ENCODE data around the gene VPS25.
"Not testable (repeated sequence)": the region's sequence is repeated elsewhere in the genome, so short reads cannot be mapped to it uniquely, and the experiment has no call there.

VPS25 gene

GRCh38 chr17:42773290-42774035, at the start of gene VPS25:
VPS25 (plus strand) TSS chr17:42773449; CDS start chr17:42773476, 27 bp downstream.
- peak; percentile 79 for DNase-seq

GRCh38 chr17:42723636-42724035, 49.6 kb upstream of the VPS25 start:
- DNase-seq = no peak

- DNase-seq = no peak
These were observed 48.1 kb upstream of the VPS25 start for GRCh38 chr17:42725143-42725542.

DNA sequence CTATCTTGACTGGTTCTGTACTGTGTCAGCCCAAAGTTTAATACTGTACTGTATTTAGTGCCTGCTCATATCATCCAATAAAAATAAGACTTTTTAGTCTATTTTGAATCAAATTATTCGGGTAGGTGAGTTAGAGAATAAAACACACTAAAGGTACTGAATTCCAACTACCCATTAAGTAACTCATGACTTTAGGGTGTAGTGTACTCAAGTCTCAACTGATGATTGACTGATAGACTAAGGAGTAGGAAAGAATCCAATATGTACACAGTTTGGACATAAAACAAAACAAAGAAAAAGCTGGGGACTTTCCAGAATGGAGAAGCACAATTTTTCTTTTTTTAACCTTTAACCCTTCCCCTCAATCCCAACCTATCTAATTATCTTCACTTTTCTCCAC, 32.5 kb upstream of the VPS25 start:
- no peak for DNase-seq

DNA sequence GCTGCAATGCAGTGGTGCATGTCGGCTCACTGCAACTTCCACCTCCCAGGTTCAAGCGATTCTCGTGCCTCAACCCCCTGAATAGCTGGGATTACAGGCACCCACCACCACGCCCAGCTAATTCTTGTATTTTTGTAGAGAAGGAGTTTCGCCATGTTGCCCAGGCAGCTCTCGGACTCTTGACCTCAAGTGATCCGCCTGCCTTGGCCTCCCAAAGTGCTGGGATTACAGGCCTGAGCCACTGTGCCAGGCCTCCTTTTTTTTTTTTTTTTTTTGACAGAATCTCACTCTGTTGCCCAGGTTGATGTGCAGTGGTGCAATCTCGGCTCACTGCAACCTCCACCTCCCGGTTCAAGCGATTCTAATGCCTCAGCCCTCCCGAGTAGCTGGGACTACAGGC, 30.3 kb upstream of the VPS25 start:
- DNase-seq = not testable (repeated sequence)

- DNase-seq = peak; percentile 40
These were observed 29.5 kb upstream of the VPS25 start for GRCh38 chr17:42743595-42744282.

DNA sequence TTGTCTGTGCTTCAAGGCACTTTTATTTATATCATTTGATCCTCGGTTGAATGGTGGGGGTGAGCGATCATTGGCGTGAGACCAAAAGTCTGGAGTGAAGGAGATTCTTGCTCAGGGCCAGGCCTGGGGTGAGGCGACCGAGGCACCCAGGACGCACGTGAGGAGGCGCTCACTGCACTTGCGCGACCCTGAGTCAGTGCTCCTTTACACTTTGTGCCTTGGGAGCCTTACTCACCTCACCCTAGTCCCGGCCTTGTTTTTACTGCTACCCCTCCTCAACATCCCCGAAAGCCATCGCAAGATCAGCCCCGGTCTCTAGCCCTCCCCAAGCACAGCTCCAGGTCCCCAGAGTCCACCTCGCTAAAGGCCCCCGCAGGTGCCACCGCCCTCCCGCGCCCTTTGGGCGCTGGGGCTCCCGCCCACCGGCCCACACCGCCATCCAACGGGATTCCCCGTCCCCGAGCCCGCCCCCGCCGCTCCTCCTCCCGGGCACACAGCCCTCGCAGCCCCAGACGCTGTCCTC, 28.9 kb upstream of the VPS25 start:
- DNase-seq = peak; percentile 53

- peak; percentile 90 for DNase-seq
These were observed 28.2 kb upstream of the VPS25 start, which contains the start of gene EZH1 for GRCh38 chr17:42744806-42745617. EZH1 (minus strand) TSS chr17:42745040; CDS start chr17:42728941, 16,099 bp downstream.

DNA sequence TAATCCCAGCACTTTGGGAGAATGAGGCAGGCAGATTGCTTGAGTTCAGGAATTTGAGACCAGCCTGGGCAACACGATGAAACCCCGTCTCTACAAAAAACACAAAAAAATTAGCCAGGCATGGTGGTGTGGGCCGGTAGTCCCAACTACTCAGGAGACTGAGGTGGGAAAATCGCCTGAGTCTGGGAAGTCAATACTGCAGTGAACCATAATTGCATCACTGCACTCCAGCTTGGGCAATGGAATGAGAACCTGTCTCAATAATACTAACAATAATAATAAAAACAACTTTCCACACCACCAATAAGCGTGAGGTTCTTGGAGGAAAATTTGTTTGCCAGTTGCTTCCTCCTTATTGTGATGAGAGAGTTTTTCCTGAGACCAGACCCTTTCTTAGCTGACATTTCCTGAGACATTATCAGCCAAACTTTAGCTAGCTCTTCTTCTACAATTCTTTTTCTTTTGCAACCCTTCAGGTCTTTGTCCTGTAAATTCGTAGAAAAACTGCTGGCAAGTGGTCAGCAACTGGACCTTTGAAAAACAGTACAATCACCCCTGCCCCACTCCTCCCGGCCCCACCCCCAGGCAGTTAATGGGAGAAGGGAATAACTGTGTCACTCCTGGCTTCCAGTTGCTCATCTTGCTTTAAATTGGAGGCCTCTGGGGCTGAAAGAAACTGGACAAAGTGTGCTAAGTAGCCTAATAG, 24.9 kb upstream of the VPS25 start:
- no peak for DNase-seq

- DNase-seq = no peak
These were observed 24.1 kb upstream of the VPS25 start for GRCh38 chr17:42748908-42749798.

DNA sequence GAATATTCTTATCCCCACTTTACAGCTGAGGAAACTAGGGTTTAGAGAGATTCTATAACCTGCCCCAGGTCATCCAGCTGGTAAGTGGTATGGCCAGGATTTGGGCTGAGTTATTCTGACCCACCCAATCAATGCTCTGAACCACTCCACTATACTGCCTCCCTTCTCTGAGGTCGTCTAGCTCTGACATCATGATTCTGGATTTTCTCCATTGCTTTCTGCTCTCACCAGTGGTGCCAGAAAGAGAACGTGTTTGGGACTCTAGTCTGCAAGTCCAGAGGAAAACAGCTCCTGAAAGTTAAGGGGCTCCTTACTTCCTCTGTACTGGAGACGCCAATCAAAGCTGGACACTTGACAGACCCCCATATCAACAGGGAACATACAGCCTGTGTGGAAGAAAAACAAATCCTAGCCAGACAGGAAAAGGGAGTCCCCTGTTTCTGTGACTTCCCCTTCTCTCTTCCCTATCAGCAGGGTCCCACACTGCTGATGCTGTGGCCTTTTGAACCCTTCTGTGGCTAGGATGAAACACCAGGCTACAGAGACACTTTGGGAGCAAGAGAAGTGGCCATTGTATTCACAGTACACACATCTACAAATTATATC, 22.4 kb upstream of the VPS25 start:
- DNase-seq = no peak

- no peak for DNase-seq
These were observed 21.6 kb upstream of the VPS25 start for GRCh38 chr17:42751628-42752027.

- DNase-seq = peak; percentile 67
These were observed 18.5 kb upstream of the VPS25 start for GRCh38 chr17:42754782-42755181.

DNA sequence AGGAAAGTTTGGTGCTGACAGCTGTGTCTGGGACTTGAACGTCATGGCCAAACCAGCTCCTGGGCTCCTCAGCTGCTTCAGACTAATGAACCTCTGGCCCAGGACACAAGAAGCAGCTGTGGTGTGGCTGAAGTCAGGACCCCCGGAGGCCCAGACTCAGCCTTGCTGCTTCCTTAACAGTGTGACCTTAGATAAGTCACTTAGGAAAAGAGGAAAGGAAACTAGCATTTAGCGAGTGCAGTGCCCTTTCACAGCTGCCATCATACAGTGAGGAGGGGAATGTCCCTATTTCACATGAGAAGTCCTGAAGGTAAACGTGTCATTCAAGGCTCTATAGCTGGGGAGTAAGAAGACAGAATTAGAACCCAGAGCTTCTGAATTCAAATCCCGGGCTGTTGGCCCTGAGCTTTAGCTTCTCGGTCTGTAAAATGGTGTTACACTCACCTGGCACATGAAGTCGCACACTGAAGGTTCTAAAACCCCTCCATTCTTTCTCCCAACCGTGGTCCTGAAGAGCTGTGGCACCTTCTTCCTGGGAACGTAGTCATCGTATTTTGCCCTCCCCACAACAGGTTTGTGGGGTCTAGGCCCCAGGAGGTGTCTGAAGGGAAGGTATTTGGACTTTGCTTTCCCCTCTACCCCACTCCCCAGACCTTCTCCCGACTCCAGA, 13.1 kb upstream of the VPS25 start:
- no peak for DNase-seq

- DNase-seq = peak; percentile 31
These were observed 12.3 kb upstream of the VPS25 start, which contains the start of gene RAMP2 for GRCh38 chr17:42760652-42761581. RAMP2 (plus strand) TSS chr17:42761227; CDS start chr17:42761262, 35 bp downstream.

DNA sequence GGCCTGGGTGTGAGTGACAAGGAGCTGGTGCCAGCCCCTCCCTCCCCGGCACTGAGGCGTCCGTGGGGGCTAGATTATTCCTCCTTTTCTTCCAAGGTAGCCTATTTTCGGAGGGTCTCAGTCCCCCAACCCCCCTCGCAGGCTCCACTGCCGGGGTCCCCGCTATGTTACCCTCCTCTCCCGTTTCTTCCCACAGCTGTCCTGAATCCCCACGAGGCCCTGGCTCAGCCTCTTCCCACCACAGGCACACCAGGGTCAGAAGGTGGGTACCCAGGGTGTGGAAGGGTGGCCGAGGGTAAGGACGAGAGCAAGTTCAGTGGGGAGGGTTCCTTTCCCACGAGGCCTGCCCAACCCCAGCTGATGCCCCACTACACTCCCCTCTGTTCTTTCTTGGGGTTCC, 11.6 kb upstream of the VPS25 start:
- no peak for DNase-seq

GRCh38 chr17:42766124-42766523, 7.1 kb upstream of the VPS25 start:
- DNase-seq = no peak

GRCh38 chr17:42767512-42767911, 5.7 kb upstream of the VPS25 start:
- DNase-seq = no peak

DNA sequence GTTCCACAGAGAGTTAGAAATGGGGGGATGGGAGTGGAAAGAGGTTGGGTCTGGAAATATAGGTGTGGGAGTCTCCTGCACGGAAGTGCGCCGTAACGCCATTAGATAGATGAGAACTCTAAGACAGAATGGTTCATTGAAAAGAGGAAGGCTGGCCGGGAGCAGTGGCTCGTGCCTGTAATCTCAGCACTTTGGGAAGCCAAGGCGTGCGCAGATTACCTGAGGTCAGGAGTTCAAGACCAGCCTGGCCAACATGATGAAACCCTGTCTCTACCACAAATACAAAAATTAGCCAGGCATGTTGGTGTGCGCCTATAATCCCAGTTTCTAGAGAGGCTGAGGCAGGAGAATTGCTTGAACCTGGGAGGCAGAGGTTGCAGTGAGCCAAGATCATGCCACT, 5.2 kb upstream of the VPS25 start:
- DNase-seq = not testable (repeated sequence)
